WTC11 (cell line): ENCODE results near the gene NIT2. TPM values are rescaled to one million over a fixed set of nuclear protein-coding genes. Genes with fewer than 3 reads are reported as not detected.
"Not testable (repeated sequence)": the region's sequence is repeated elsewhere in the genome, so short reads cannot be mapped to it uniquely, and the experiment has no call there.

Source experiments
- ATAC-seq: fragments of 200-7000 bp; cut with Tn5 transposase; 2 replicates; pipeline ENCODE4 v1.10.0; 2021; ENCODE audit warnings: mild to moderate bottlenecking, moderate library complexity
- CTCF ChIA-PET: fragments of 300-600 bp; sonication (Branson Sonifier 250); formaldehyde crosslinking; loops from one replicate; lab custom pipeline; 2021; ENCODE audit warnings: antibody characterized with exemption; lab: Charles Lee
- POLR2A ChIA-PET: fragments of 350-600 bp; sonication (Branson Sonifier 250); formaldehyde crosslinking; loops from one replicate; lab custom pipeline; 2021; ENCODE audit warnings: antibody characterized with exemption; lab: Charles Lee
- DNase-seq: peaks from one replicate; pipeline ENCODE4 v3.0.0; 2021; ENCODE audit warnings: low spot score
- H3K27ac Mint-ChIP-seq: 2 replicates; pipeline ENCODE4 v1.8.0; 2021; ENCODE audit warnings: mixed read lengths
- H3K27me3 Mint-ChIP-seq: 2 replicates; pipeline ENCODE4 v1.8.0; 2021; ENCODE audit warnings: low read depth, mild to moderate bottlenecking, moderate library complexity, mixed read lengths
- H3K36me3 Mint-ChIP-seq: 2 replicates; pipeline ENCODE4 v1.8.0; 2021; ENCODE audit warnings: mixed read lengths
- H3K4me1 Mint-ChIP-seq: 2 replicates; pipeline ENCODE4 v1.8.0; 2022; ENCODE audit warnings: mixed read lengths
- H3K4me3 Mint-ChIP-seq: 2 replicates; pipeline ENCODE4 v1.8.0; 2021; ENCODE audit warnings: mild to moderate bottlenecking, moderate library complexity, mixed read lengths
- H3K9me3 Mint-ChIP-seq: 2 replicates; pipeline ENCODE4 v1.8.0; 2021; ENCODE audit warnings: mixed read lengths
- ATF2 ChIP-seq: sonication (generic); formaldehyde crosslinking; IDR thresholded peaks from 2 replicates; pipeline ENCODE4 v1.8.1; 2022; ENCODE audit warnings: low read depth, missing genetic modification reagents, borderline replicate concordance
- ATF6 ChIP-seq: sonication (generic); formaldehyde crosslinking; IDR thresholded peaks from 2 replicates; pipeline ENCODE4 v1.8.1; 2023; ENCODE audit warnings: mild to moderate bottlenecking, missing genetic modification reagents
- CDX4 ChIP-seq: fragments of 250-450 bp; sonication (Bioruptor Pico); IDR thresholded peaks from 2 replicates; pipeline ENCODE4 v1.9.0; 2021; ENCODE audit warnings: moderate library complexity, mild to moderate bottlenecking, inconsistent platforms, borderline replicate concordance
- E2F4 ChIP-seq: sonication (generic); formaldehyde crosslinking; IDR thresholded peaks from 2 replicates; pipeline ENCODE4 v1.8.1; 2022; ENCODE audit warnings: low read depth, mild to moderate bottlenecking, moderate library complexity, missing genetic modification reagents, borderline replicate concordance
- E2F5 ChIP-seq: sonication (generic); formaldehyde crosslinking; IDR thresholded peaks from 2 replicates; pipeline ENCODE4 v1.8.1; 2022; ENCODE audit warnings: mild to moderate bottlenecking, moderate library complexity, missing genetic modification reagents
- FOXJ3 ChIP-seq: sonication (generic); formaldehyde crosslinking; IDR thresholded peaks from 2 replicates; pipeline ENCODE4 v1.9.0; 2021; ENCODE audit warnings: missing genetic modification reagents, mild to moderate bottlenecking, borderline replicate concordance
- FOXP4 ChIP-seq: sonication (generic); formaldehyde crosslinking; IDR thresholded peaks from 2 replicates; pipeline ENCODE4 v1.8.0; 2022; ENCODE audit warnings: mild to moderate bottlenecking, missing genetic modification reagents
- KAT7 ChIP-seq: sonication (generic); formaldehyde crosslinking; IDR thresholded peaks from 2 replicates; pipeline ENCODE4 v1.8.1; 2023; ENCODE audit warnings: missing genetic modification reagents, mild to moderate bottlenecking, borderline replicate concordance
- NFATC4 ChIP-seq: fragments of 250-450 bp; sonication (Bioruptor Pico); IDR thresholded peaks from 2 replicates; pipeline ENCODE4 v1.9.0; 2021; ENCODE audit warnings: mild to moderate bottlenecking
- PRDM15 ChIP-seq: sonication (generic); formaldehyde crosslinking; IDR thresholded peaks from 2 replicates; pipeline ENCODE4 v1.8.0; 2022; ENCODE audit warnings: missing genetic modification reagents
- TCF7 ChIP-seq: sonication (generic); formaldehyde crosslinking; IDR thresholded peaks from 2 replicates; pipeline ENCODE4 v1.8.0; 2022; ENCODE audit warnings: mild to moderate bottlenecking, low read depth, missing genetic modification reagents, moderate library complexity
- TEAD4 ChIP-seq: sonication (generic); formaldehyde crosslinking; IDR thresholded peaks from 2 replicates; pipeline ENCODE4 v1.8.0; 2022; ENCODE audit warnings: mild to moderate bottlenecking, missing genetic modification reagents
- ZNF138 ChIP-seq: sonication (generic); formaldehyde crosslinking; conservative IDR thresholded peaks from 2 replicates; pipeline ENCODE4 v1.8.1; 2022; ENCODE audit warnings: mild to moderate bottlenecking, moderate library complexity, missing genetic modification reagents
- ZNF396 ChIP-seq: fragments of 250-450 bp; sonication (Bioruptor Pico); IDR thresholded peaks from 2 replicates; pipeline ENCODE4 v1.8.0; 2021; ENCODE audit warnings: mild to moderate bottlenecking, moderate library complexity, borderline replicate concordance
- total RNA-seq: library from RNA; stranded (reverse); gene quantifications from 3 replicates; pipeline ENCODE4 v1.2.3, GENCODE V29; 2021

Gene NIT2
- total RNA-seq, 1 experiment from 2014 or later = 27.3 TPM

- POLR2A ChIA-PET = interaction anchor here (0.6 to 2.5 kb wide), 5 partner anchors 58 to 443 kb away, joined by 3 to 15 read pairs (median 4); partner anchors contain the start of genes LNP1 and TOMM70
Measured at GRCh38 chr3:100333970-100334487, 528 bp upstream of the NIT2 start.

GRCh38 chr3:100335434-100335833 lies 877 bp downstream of the NIT2 start:
- peaks cover 17% of the 10 kb centered on the region for H3K27me3 Mint-ChIP-seq
- peaks cover 17% of the 10 kb centered on the region for H3K4me1 Mint-ChIP-seq
- ATAC-seq (peak; percentile 41), DNase-seq (no peak)
- no peaks in the 10 kb centered on the region for H3K9me3 Mint-ChIP-seq
- H3K27ac Mint-ChIP-seq = peak overlapping the region; percentile 73
- TF ChIP-seq FOXP4 (CRISPR knock-in tag) (no peak), TCF7 (no peak), ATF2 (CRISPR knock-in tag) (no peak), E2F4 (no peak), TEAD4 (CRISPR knock-in tag) (no peak), E2F5 (CRISPR knock-in tag) (no peak)
- H3K4me3 Mint-ChIP-seq = peak overlapping the region; percentile 85
- ChIA-PET POLR2A (interaction anchor here (1.1 to 2.5 kb wide), 3 partner anchors 29 to 227 kb away, joined by 3 to 15 read pairs (median 3); partner anchors contain the start of genes LNP1 and TOMM70), CTCF (no interaction called here)
- H3K36me3 Mint-ChIP-seq = no peaks in the 10 kb centered on the region

More at GRCh38 chr3:100333970-100334487, 528 bp upstream of the NIT2 start:
- CTCF ChIA-PET = interaction anchor here (0.9 to 1.2 kb wide), 5 partner anchors 11 to 269 kb away, joined by 3 to 4 read pairs (median 4); no protein-coding TSS in a partner anchor
- peaks cover 17% of the 10 kb centered on the region for H3K27me3 Mint-ChIP-seq
- H3K27ac Mint-ChIP-seq = peak overlapping the region; percentile 73
- no peaks in the 10 kb centered on the region for H3K36me3 Mint-ChIP-seq
- H3K9me3 Mint-ChIP-seq = no peaks in the 10 kb centered on the region
- H3K4me3 Mint-ChIP-seq = peak overlapping the region; percentile 71
- ATAC-seq = peak; percentile 61
- peaks cover 17% of the 10 kb centered on the region for H3K4me1 Mint-ChIP-seq
- no peak for TF ChIP-seq NFATC4
- no peak for DNase-seq

- Mint-ChIP-seq H3K27me3 (peaks cover 17% of the 10 kb centered on the region), H3K4me1 (peaks cover 17% of the 10 kb centered on the region), H3K27ac (peak overlapping the region; percentile 57; the same call in 1 of the 2 replicates), H3K4me3 (peak overlapping the region; percentile 14; the same call in 1 of the 2 replicates)
- CTCF ChIA-PET, ATAC-seq, H3K36me3 Mint-ChIP-seq, DNase-seq, H3K9me3 Mint-ChIP-seq: not testable (repeated sequence)
- POLR2A ChIA-PET = interaction anchor here (1.1 to 2.5 kb wide), 2 partner anchors 28 to 65 kb away, joined by 3 to 15 read pairs; partner anchors contain the start of genes LNP1 and TOMM70
Measured at GRCh38 chr3:100336229-100336628, 1.7 kb downstream of the NIT2 start.

GRCh38 chr3:100338911-100339310 lies 4.4 kb downstream of the NIT2 start:
- H3K4me3 Mint-ChIP-seq = no peak overlapping the region
- H3K36me3 Mint-ChIP-seq = peaks cover 10% of the 10 kb centered on the region
- POLR2A ChIA-PET = no interaction called here
- CTCF ChIA-PET = interaction anchor here (0.9 to 1.6 kb wide), 2 partner anchors 22 to 85 kb away, joined by 3 to 5 read pairs; no protein-coding TSS in a partner anchor
- no peak for ATAC-seq
- no peak for DNase-seq
- peaks cover 17% of the 10 kb centered on the region for H3K4me1 Mint-ChIP-seq
- H3K27me3 Mint-ChIP-seq = peaks cover 9% of the 10 kb centered on the region; the same call in 1 of the 2 replicates
- no peak overlapping the region for H3K27ac Mint-ChIP-seq
- no peaks in the 10 kb centered on the region for H3K9me3 Mint-ChIP-seq
- TF ChIP-seq ATF6 (CRISPR knock-in tag) = no peak
- no peak for TF ChIP-seq ZNF138
- no peak for TF ChIP-seq FOXJ3 (CRISPR knock-in tag)
- TF ChIP-seq PRDM15 (CRISPR knock-in tag) = no peak
- no peak for TF ChIP-seq CDX4 (CRISPR knock-in tag)
- TF ChIP-seq ZNF396 (CRISPR knock-in tag) = no peak
- no peak for TF ChIP-seq KAT7 (CRISPR knock-in tag)
